Measurements from ENCODE around the gene ADH5.

ADH5 gene

GRCh38 chr4:99021386-99021785, 67.2 kb downstream of the ADH5 start:
- Mint-ChIP-seq H3K27ac (ENCODE audit: low read depth) (no peak overlapping the region), H3K4me1 (peaks cover 59% of the 10 kb centered on the region), H3K4me3 (no peak overlapping the region), H3K27me3 (no peaks in the 10 kb centered on the region), H3K9me3 (no peaks in the 10 kb centered on the region), H3K36me3 (ENCODE audit: insufficient read depth) (peaks cover 2% of the 10 kb centered on the region)
- ATAC-seq (replicated peaks; ENCODE audit: extremely low read depth, poor library complexity, severe bottlenecking) (no peak), DNase-seq (ENCODE audit: low spot score in 2 of 2) (no peak)
